ENCODE results near the gene NUP210.
A peak's percentile ranks its signal among the peaks of the same experiment; 100 is the strongest.
"Not testable (repeated sequence)": the region's sequence is repeated elsewhere in the genome, so short reads cannot be mapped to it uniquely, and the experiment has no call there.

Gene NUP210

GRCh38 chr3:13389378-13389777 lies 30.7 kb downstream of the NUP210 start:
- no peak for TF ChIP-seq CTCF (IDR thresholded peaks at IDR 0.05; ENCODE audit: low read depth, low read length, missing control alignments)
- no peaks in the 10 kb centered on the region for H3K27me3 ChIP-seq (replicated peaks)
- H3K4me3 ChIP-seq (ENCODE audit: low read depth, low read length) = no peak overlapping the region
- in situ Hi-C loops (cut with HindIII; ENCODE audit: low pct_ligation_motif_present, low sequenced_read_pairs) = no loop called here
- H3K36me3 ChIP-seq (replicated peaks) = no peaks in the 10 kb centered on the region
- no peak overlapping the region for H3K27ac ChIP-seq
- DNase-seq = no peak

GRCh38 chr3:13388816-13389215 lies 31.3 kb downstream of the NUP210 start:
- in situ Hi-C loops (cut with HindIII; ENCODE audit: low pct_ligation_motif_present, low sequenced_read_pairs) = no loop called here
- no peak overlapping the region for H3K27ac ChIP-seq
- no peaks in the 10 kb centered on the region for H3K27me3 ChIP-seq (replicated peaks)
- H3K4me3 ChIP-seq (ENCODE audit: low read depth, low read length) = no peak overlapping the region
- H3K36me3 ChIP-seq (replicated peaks) = no peaks in the 10 kb centered on the region
- DNase-seq = no peak
- TF ChIP-seq CTCF (IDR thresholded peaks at IDR 0.05; ENCODE audit: low read depth, low read length, missing control alignments) = no peak

- Histone ChIP-seq H3K27me3 (replicated peaks) (no peaks in the 10 kb centered on the region), H3K4me3 (ENCODE audit: low read depth, low read length) (no peak overlapping the region), H3K27ac (no peak overlapping the region), H3K36me3 (replicated peaks) (no peaks in the 10 kb centered on the region)
- DNase-seq = no peak
- TF ChIP-seq CTCF (IDR thresholded peaks at IDR 0.05; ENCODE audit: low read depth, low read length, missing control alignments) = no peak
- in situ Hi-C loops (cut with HindIII; ENCODE audit: low pct_ligation_motif_present, low sequenced_read_pairs) = no loop called here
Measured at GRCh38 chr3:13385373-13385965, 34.7 kb downstream of the NUP210 start.

GRCh38 chr3:13380971-13381370 lies 39.2 kb downstream of the NUP210 start:
- Histone ChIP-seq H3K36me3 (replicated peaks) (no peaks in the 10 kb centered on the region), H3K27ac (no peak overlapping the region), H3K27me3 (replicated peaks) (no peaks in the 10 kb centered on the region), H3K4me3 (ENCODE audit: low read depth, low read length) (no peak overlapping the region)
- DNase-seq = no peak
- TF ChIP-seq CTCF (IDR thresholded peaks at IDR 0.05; ENCODE audit: low read depth, low read length, missing control alignments) = no peak
- in situ Hi-C loops (cut with HindIII; ENCODE audit: low pct_ligation_motif_present, low sequenced_read_pairs) = no loop called here

- Histone ChIP-seq H3K36me3 (replicated peaks) (no peaks in the 10 kb centered on the region), H3K4me3 (ENCODE audit: low read depth, low read length) (peak overlapping the region; percentile 20), H3K27me3 (replicated peaks) (no peaks in the 10 kb centered on the region), H3K27ac (no peak overlapping the region)
- in situ Hi-C loops (cut with HindIII; ENCODE audit: low pct_ligation_motif_present, low sequenced_read_pairs) = no loop called here
- DNase-seq = peak; percentile 77
- no peak for TF ChIP-seq CTCF (IDR thresholded peaks at IDR 0.05; ENCODE audit: low read depth, low read length, missing control alignments)
Measured at GRCh38 chr3:13379201-13379830, 40.8 kb downstream of the NUP210 start.

- in situ Hi-C loops (cut with HindIII; ENCODE audit: low pct_ligation_motif_present, low sequenced_read_pairs) = no loop called here
- DNase-seq = peak; percentile 17
- no peak overlapping the region for H3K27ac ChIP-seq
- TF ChIP-seq CTCF (IDR thresholded peaks at IDR 0.05; ENCODE audit: low read depth, low read length, missing control alignments) = no peak
- H3K36me3 ChIP-seq (replicated peaks) = no peaks in the 10 kb centered on the region
- H3K27me3 ChIP-seq (replicated peaks) = no peaks in the 10 kb centered on the region
- no peak overlapping the region for H3K4me3 ChIP-seq (ENCODE audit: low read depth, low read length)
Measured at GRCh38 chr3:13378155-13378554, 42.0 kb downstream of the NUP210 start.

- H3K4me3 ChIP-seq (ENCODE audit: low read depth, low read length); in situ Hi-C loops (cut with HindIII; ENCODE audit: low pct_ligation_motif_present, low sequenced_read_pairs); H3K27ac ChIP-seq; H3K27me3 ChIP-seq (replicated peaks); H3K36me3 ChIP-seq (replicated peaks); DNase-seq: not testable (repeated sequence)
Measured at GRCh38 chr3:13377741-13378140, 42.4 kb downstream of the NUP210 start.

Measured in brain microvascular endothelial cell (primary cell).